Astrocyte of the cerebellum (primary cell): Measurements from ENCODE around the gene CREB3L1.

Experiments used
- DNase-seq: peaks from one replicate; pipeline ENCODE4 v3.0.0-alpha.2; 2011; ENCODE audit warnings: low read depth
- H3K4me3 ChIP-seq: 2 replicates; pipeline ENCODE4 v1.5.1; 2011; ENCODE audit warnings: mild to moderate bottlenecking, low read depth, low read length, moderate library complexity
- in situ Hi-C: cut with HindIII; loops from 2 replicates; pipeline ENCODE4 v1.10.0; 2017; ENCODE audit warnings: low sequenced_read_pairs
- TF ChIP-seq, protein P1 (sequence below): IDR thresholded peaks from 2 replicates; pipeline ENCODE4 v1.5.1; 2012; ENCODE audit warnings: low read length, low read depth, moderate library complexity, mild to moderate bottlenecking; ENCODE audit errors: missing control alignments

CREB3L1 gene

DNA sequence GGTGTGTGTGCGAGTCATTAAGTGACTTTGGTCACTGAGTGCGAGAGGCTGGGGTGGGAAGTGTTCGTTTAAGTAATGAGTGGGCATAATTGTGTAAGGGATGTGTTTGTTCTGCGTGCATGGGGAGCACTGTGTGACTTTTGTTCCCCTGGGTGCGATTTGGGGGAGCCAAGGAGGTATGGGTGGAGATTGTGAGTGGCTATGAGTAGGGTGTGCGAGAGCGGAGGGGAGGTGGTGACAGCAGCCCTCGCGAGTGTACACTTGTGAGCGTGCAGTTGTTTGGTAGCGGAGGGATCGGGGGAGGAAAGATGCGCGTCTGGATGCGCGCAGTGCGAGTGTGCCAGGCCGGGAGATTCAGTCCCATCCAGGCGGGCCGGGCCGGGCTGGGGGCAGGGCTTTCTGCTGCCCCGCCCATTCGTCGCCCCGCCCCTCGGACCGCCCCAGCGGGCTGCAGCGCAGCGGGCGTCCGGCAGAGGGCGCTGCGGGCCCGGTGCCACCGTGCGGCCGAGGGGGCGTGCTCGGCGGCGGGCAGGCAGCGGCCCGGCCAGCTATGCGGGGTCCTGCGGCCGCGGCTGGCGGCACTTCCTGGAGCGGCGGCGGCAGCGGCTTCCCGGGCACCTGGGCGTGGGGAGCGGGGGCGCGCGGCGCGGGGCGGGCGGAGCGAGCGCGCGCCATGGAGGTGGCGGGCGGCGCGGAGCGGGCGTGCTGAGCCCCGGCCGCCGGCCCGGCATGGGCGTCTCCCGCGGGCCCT is 69.6 kb downstream of the CREB3L1 start, which contains the start of gene DGKZ:
Gene DGKZ (plus strand): TSS at position 578 of the 751 bp plus-strand sequence. CDS start 197 bp downstream, outside the sequence.
- DNase-seq, result peak; percentile 35
- in situ Hi-C loops, result no loop called here

DNA sequence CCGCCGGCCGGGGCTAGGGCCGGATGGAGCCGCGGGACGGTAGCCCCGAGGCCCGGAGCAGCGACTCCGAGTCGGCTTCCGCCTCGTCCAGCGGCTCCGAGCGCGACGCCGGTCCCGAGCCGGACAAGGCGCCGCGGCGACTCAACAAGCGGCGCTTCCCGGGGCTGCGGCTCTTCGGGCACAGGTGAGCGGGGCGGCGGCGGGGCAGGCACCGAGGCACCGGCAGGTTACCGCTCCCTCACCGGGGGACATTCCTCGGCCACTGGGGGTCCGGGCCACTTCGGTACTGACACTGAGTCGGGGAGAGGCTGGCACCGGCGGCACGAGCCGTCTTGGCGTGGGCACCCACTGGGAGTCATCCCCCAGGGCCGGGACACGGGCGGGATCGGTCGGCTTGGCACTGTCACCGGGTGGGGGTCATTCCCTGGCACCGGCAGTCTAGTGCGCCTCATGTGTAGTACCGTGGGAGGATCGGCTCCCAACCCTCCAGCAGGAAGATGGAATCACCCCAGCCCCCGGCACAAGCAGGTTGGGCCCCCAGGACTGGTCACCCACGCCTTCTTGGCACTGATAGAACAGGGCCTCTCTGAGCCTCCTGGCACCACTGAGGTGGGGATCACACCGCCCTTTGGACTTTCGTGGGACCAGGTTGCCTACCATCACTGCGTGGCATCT is 70.3 kb downstream of the CREB3L1 start:
- in situ Hi-C loops, result no loop called here
- TF ChIP-seq, protein P1, sequence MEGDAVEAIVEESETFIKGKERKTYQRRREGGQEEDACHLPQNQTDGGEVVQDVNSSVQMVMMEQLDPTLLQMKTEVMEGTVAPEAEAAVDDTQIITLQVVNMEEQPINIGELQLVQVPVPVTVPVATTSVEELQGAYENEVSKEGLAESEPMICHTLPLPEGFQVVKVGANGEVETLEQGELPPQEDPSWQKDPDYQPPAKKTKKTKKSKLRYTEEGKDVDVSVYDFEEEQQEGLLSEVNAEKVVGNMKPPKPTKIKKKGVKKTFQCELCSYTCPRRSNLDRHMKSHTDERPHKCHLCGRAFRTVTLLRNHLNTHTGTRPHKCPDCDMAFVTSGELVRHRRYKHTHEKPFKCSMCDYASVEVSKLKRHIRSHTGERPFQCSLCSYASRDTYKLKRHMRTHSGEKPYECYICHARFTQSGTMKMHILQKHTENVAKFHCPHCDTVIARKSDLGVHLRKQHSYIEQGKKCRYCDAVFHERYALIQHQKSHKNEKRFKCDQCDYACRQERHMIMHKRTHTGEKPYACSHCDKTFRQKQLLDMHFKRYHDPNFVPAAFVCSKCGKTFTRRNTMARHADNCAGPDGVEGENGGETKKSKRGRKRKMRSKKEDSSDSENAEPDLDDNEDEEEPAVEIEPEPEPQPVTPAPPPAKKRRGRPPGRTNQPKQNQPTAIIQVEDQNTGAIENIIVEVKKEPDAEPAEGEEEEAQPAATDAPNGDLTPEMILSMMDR, result no peak
- peak overlapping the region; percentile 75 for H3K4me3 ChIP-seq
- no peak for DNase-seq

More for the DNA sequence above, 69.6 kb downstream of the CREB3L1 start, which contains the start of gene DGKZ:
- TF ChIP-seq, protein P1, result peak; percentile 42
- H3K4me3 ChIP-seq, result peak within 1 kb of the TSS; percentile 75

DNA sequence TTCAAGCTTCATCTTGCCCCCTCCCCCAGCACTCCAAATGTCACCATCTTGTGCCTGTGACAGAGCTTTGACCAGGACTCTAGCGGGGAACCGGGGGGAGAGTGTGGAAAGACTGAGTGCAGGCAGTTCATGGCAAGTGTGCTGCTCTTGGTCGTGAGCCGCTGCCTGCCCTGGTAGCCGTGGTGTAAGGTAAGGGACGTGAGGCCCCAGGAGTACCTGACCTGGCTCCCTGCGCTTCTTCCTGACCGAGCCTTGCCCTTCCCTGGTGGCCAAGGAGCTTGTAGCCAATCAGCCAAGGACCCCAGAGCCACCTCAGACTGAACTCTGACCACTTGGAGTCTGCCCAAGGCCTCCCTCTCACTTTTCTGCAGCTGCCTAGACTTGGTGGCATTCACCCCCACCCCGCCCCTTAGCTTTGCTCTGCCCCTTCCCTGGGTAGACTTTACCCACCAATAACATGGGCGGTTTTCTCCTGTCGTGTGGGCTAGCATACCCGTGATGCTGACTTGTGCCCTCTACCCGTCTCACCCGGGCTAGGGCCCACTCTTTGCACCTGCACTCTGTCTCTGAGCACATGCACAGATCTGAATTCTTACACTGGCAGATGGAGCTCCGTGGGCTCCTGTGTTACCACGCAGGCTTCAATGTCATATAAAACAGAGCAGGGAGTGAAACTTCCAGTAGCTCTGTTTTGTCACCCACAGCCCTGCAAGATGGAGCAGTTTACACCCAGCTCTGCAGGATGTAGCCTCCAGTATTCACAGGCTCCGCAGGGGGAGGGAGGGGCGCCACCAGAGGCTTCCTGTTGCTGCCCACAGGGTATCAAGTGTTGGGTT is 71.3 kb downstream of the CREB3L1 start:
- peak overlapping the region; percentile 75 for H3K4me3 ChIP-seq
- TF ChIP-seq, protein P1, result no peak
- in situ Hi-C loops, result no loop called here
- DNase-seq, result no peak

DNA sequence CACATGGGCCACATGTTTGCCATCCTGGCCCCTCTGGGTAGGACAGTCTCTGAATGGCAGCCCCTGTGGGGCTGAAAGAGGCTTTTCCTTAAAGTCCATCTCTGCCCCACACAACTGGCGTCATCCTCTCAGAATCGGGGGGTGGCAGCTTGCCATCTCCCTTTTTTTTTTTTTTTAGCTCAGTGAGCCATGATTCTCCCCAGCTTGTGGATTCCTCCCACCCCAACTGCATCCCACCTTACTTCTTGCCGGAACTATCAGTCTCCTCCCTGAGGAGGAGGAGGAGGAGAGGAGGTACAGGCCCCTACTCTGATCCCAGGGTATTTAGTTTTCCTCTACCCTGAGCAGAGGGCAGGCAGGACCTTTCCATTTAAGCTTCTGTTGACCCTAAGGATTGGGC is 73.2 kb downstream of the CREB3L1 start:
- in situ Hi-C loops, result no loop called here
- TF ChIP-seq, protein P1, result no peak
- DNase-seq, result no peak
- no peak overlapping the region for H3K4me3 ChIP-seq

DNA sequence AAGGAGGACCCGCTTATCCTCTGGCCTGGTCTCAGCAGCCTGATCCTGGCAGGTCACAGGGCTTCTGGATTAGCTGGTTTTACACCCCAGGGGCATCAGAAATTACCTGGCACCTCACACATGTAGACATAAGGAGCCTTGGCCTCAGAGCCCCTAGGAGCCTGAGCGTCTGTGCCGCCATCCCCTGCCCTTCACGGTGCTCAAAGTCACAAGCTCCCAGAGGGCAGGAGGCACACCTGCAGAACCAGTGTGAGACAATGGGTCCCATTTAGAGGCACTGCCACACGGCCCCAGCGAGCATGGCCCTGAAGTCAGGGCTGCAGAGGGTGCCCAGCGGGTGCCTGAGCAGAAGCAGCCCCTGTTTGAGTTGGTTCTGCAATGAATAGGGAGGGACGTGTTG is 73.7 kb downstream of the CREB3L1 start:
- TF ChIP-seq, protein P1, result no peak
- DNase-seq, result no peak
- no peak overlapping the region for H3K4me3 ChIP-seq
- in situ Hi-C loops, result no loop called here

DNA sequence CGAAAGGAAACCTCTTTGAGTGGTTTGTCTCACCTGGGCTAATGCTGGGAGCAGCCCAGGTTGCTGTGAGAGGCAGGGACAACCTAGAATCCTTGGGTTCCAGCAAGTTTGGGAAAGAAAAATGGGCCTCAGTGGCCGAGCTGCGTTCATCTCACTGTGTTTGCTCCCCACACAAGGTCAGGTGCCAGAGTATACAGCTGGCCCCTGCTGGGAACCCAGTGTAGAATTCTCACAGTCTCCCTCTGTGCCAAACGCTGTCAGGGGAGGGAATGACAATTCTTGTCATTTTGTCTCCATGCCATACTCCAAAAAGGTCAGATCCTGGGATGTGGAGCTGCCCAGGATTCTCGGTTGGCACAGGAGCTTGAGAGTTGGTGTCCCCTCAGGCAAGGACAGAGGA is 74.1 kb downstream of the CREB3L1 start:
- DNase-seq, result no peak
- H3K4me3 ChIP-seq, result no peak overlapping the region
- TF ChIP-seq, protein P1, result no peak
- in situ Hi-C loops, result no loop called here
